ENCODE measurements around the gene NDUFB4.
"Not testable (repeated sequence)": the region's sequence is repeated elsewhere in the genome, so short reads cannot be mapped to it uniquely, and the experiment has no call there.

NDUFB4 gene

GRCh38 chr3:120636795-120637401 is 40.8 kb downstream of the NDUFB4 start:
- ChIA-PET POLR2A (ENCODE audit: low non-redundant PET) (no interaction called here), CTCF (no interaction called here)
- no peak for DNase-seq (ENCODE audit: low spot score)
- no peak for TF ChIP-seq CTCF (conservative IDR thresholded peaks at IDR 0.05; ENCODE audit: low read depth)
- H3K27ac ChIP-seq, result no peak overlapping the region

- DNase-seq (ENCODE audit: low spot score), result no peak
- POLR2A ChIA-PET (ENCODE audit: low non-redundant PET), result no interaction called here
These were observed 41.9 kb downstream of the NDUFB4 start for GRCh38 chr3:120637851-120638559.

GRCh38 chr3:120638820-120639219 is 42.7 kb downstream of the NDUFB4 start:
- POLR2A ChIA-PET (ENCODE audit: low non-redundant PET); H3K27ac ChIP-seq; DNase-seq (ENCODE audit: low spot score): not testable (repeated sequence)
- CTCF ChIA-PET, result interaction anchor here (0.6 kb wide), 1 partner anchor 342 kb away, joined by 3 read pairs; no protein-coding TSS in a partner anchor

More at GRCh38 chr3:120637851-120638559, 41.9 kb downstream of the NDUFB4 start:
- no peak for TF ChIP-seq CTCF (conservative IDR thresholded peaks at IDR 0.05; ENCODE audit: low read depth)
- CTCF ChIA-PET, result no interaction called here
- no peak overlapping the region for H3K27ac ChIP-seq

GRCh38 chr3:120640231-120640630 is 44.1 kb downstream of the NDUFB4 start:
- DNase-seq (ENCODE audit: low spot score), result no peak
- no peak overlapping the region for H3K27ac ChIP-seq
- ChIA-PET POLR2A (ENCODE audit: low non-redundant PET) (no interaction called here), CTCF (no interaction called here)
- TF ChIP-seq CTCF (conservative IDR thresholded peaks at IDR 0.05; ENCODE audit: low read depth), result no peak

GRCh38 chr3:120641696-120642246 is 45.6 kb downstream of the NDUFB4 start:
- POLR2A ChIA-PET (ENCODE audit: low non-redundant PET), result no interaction called here
- DNase-seq (ENCODE audit: low spot score), result no peak
- CTCF ChIA-PET, result no interaction called here
- no peak overlapping the region for H3K27ac ChIP-seq
- TF ChIP-seq CTCF (conservative IDR thresholded peaks at IDR 0.05; ENCODE audit: low read depth), result no peak

GRCh38 chr3:120642368-120642948 is 46.3 kb downstream of the NDUFB4 start:
- no peak for DNase-seq (ENCODE audit: low spot score)
- POLR2A ChIA-PET (ENCODE audit: low non-redundant PET), result no interaction called here
- H3K27ac ChIP-seq, result no peak overlapping the region
- no peak for TF ChIP-seq CTCF (conservative IDR thresholded peaks at IDR 0.05; ENCODE audit: low read depth)
- CTCF ChIA-PET, result interaction anchor here (0.6 kb wide), 1 partner anchor 10 kb away, joined by 3 read pairs; no protein-coding TSS in a partner anchor

All from RWPE1 (cell line).